Ishikawa (cell line): Measurements from ENCODE around the gene FCN1.

ENCODE experiments used
- CEBPB ChIP-seq: IDR thresholded peaks from 2 replicates; pipeline ENCODE4 v1.6.1; 2012
- CREB1 ChIP-seq: IDR thresholded peaks from 2 replicates; pipeline ENCODE4 v1.6.1; 2012; ENCODE audit warnings: low read depth
- EGR1 ChIP-seq: IDR thresholded peaks from 2 replicates; pipeline ENCODE4 v1.6.1; 2012
- EP300 ChIP-seq: IDR thresholded peaks from 2 replicates; pipeline ENCODE4 v1.6.1; 2012; ENCODE audit warnings: borderline replicate concordance
- FOXM1 ChIP-seq: IDR thresholded peaks from 2 replicates; pipeline ENCODE4 v1.6.1; 2012; ENCODE audit warnings: low read depth, borderline replicate concordance
- MAX ChIP-seq: IDR thresholded peaks from 2 replicates; pipeline ENCODE4 v1.6.1; 2012
- NFIC ChIP-seq: IDR thresholded peaks from 2 replicates; pipeline ENCODE4 v1.6.1; 2012
- RAD21 ChIP-seq: IDR thresholded peaks from 2 replicates; pipeline ENCODE4 v1.6.1; 2012; ENCODE audit warnings: low read depth
- REST ChIP-seq: IDR thresholded peaks from 2 replicates; pipeline ENCODE4 v1.6.1; 2012; ENCODE audit warnings: low read depth, mild to moderate bottlenecking
- TAF1 ChIP-seq: IDR thresholded peaks from 2 replicates; pipeline ENCODE4 v1.6.1; 2012; ENCODE audit warnings: low read depth, mild to moderate bottlenecking
- TCF12 ChIP-seq: IDR thresholded peaks from 2 replicates; pipeline ENCODE4 v1.6.1; 2012; ENCODE audit warnings: low read depth
- TEAD4 ChIP-seq: IDR thresholded peaks from 2 replicates; pipeline ENCODE4 v1.6.1; 2012
- USF1 ChIP-seq: IDR thresholded peaks from 2 replicates; pipeline ENCODE4 v1.6.1; 2012
- YY1 ChIP-seq: IDR thresholded peaks from 2 replicates; pipeline ENCODE4 v1.6.1; 2012; ENCODE audit warnings: low read depth
- ZBTB7A ChIP-seq: IDR thresholded peaks from 2 replicates; pipeline ENCODE4 v1.6.1; 2012; ENCODE audit warnings: low read depth

The FCN1 gene

GRCh38 chr9:134881313-134881670 lies 36.4 kb downstream of the FCN1 start:
- TF ChIP-seq TEAD4 (no peak), TCF12 (no peak), EGR1 (no peak), MAX (no peak), RAD21 (no peak), CEBPB (no peak), FOXM1 (no peak), USF1 (no peak)

GRCh38 chr9:134880484-134881312 lies 37.0 kb downstream of the FCN1 start, which contains the start of gene FCN2:
FCN2 (plus strand) TSS chr9:134880810; CDS start chr9:134880822, 12 bp downstream.
- no peak for TF ChIP-seq RAD21
- no peak for TF ChIP-seq TCF12

GRCh38 chr9:134879664-134880483 lies 37.8 kb downstream of the FCN1 start:
- TF ChIP-seq CEBPB = no peak
- no peak for TF ChIP-seq MAX
- TF ChIP-seq ZBTB7A = no peak
- TF ChIP-seq TEAD4 = no peak
- TF ChIP-seq TAF1 = no peak
- TF ChIP-seq TCF12 = no peak
- TF ChIP-seq EP300 = no peak
- TF ChIP-seq FOXM1 = no peak
- TF ChIP-seq USF1 = no peak
- TF ChIP-seq REST = no peak
- no peak for TF ChIP-seq CREB1
- TF ChIP-seq YY1 = no peak
- no peak for TF ChIP-seq RAD21
- TF ChIP-seq EGR1 = no peak
- no peak for TF ChIP-seq NFIC

GRCh38 chr9:134877541-134877940 lies 40.2 kb downstream of the FCN1 start:
- TF ChIP-seq EP300 (no peak), CREB1 (no peak), REST (no peak), NFIC (no peak), ZBTB7A (no peak), USF1 (no peak), MAX (no peak), CEBPB (no peak), TAF1 (no peak), TCF12 (no peak), RAD21 (no peak), FOXM1 (no peak), YY1 (no peak), EGR1 (no peak), TEAD4 (no peak)

- TF ChIP-seq NFIC = no peak
- no peak for TF ChIP-seq USF1
- no peak for TF ChIP-seq TEAD4
- TF ChIP-seq EP300 = no peak
- no peak for TF ChIP-seq YY1
Observed at GRCh38 chr9:134875371-134875770, 42.3 kb downstream of the FCN1 start.
